Ectodermal cell (in vitro differentiated cells): ENCODE data around the gene SLC35F2.
"Not testable (repeated sequence)": the region's sequence is repeated elsewhere in the genome, so short reads cannot be mapped to it uniquely, and the experiment has no call there.

ENCODE experiments used
- H3K27ac ChIP-seq: 2 replicates; pipeline ENCODE4 v1.7.0; 2013; ENCODE audit warnings: mild to moderate bottlenecking, low read depth, low read length; ENCODE audit not compliant: insufficient read depth, poor library complexity, severe bottlenecking
- H3K27me3 ChIP-seq: 2 replicates; pipeline ENCODE4 v1.7.0; 2013; ENCODE audit warnings: mild to moderate bottlenecking, low read length; ENCODE audit not compliant: insufficient read depth, control insufficient read depth, poor library complexity, severe bottlenecking
- H3K36me3 ChIP-seq: one replicate; pipeline ENCODE4 v1.7.0; 2013; ENCODE audit warnings: low read length; ENCODE audit not compliant: control insufficient read depth, insufficient read depth
- H3K4me1 ChIP-seq: one replicate; pipeline ENCODE4 v1.7.0; 2013; ENCODE audit warnings: low read length; ENCODE audit not compliant: control insufficient read depth, insufficient read depth
- H3K4me3 ChIP-seq: 2 replicates; pipeline ENCODE4 v1.7.0; 2013; ENCODE audit warnings: low read depth, low read length, control low read depth; ENCODE audit not compliant: insufficient read depth
- H3K9me3 ChIP-seq: 2 replicates; pipeline ENCODE4 v1.7.0; 2013; ENCODE audit warnings: mild to moderate bottlenecking, low read length, moderate library complexity; ENCODE audit not compliant: control insufficient read depth
- WGBS, 2 experiments: methylation state at CpG; one replicate each; pipeline ENCODE4 v1.1.7; 2013; ENCODE audit warnings: missing lambda C conversion rate in 2 of 2; 5-methylcytosine and 5-hydroxymethylcytosine counted together

The SLC35F2 gene

GRCh38 chr11:107844041-107844440 is 14.5 kb downstream of the SLC35F2 start:
- WGBS, 2 experiments: 83 to 91% methylated on average over 7 of the region's 7 CpGs
- no peak overlapping the region for H3K4me3 ChIP-seq
- H3K36me3 ChIP-seq: no peaks in the 10 kb centered on the region
- H3K27me3 ChIP-seq: no peaks in the 10 kb centered on the region
- H3K27ac ChIP-seq: no peak overlapping the region
- H3K9me3 ChIP-seq: no peaks in the 10 kb centered on the region
- peaks cover 11% of the 10 kb centered on the region for H3K4me1 ChIP-seq

DNA sequence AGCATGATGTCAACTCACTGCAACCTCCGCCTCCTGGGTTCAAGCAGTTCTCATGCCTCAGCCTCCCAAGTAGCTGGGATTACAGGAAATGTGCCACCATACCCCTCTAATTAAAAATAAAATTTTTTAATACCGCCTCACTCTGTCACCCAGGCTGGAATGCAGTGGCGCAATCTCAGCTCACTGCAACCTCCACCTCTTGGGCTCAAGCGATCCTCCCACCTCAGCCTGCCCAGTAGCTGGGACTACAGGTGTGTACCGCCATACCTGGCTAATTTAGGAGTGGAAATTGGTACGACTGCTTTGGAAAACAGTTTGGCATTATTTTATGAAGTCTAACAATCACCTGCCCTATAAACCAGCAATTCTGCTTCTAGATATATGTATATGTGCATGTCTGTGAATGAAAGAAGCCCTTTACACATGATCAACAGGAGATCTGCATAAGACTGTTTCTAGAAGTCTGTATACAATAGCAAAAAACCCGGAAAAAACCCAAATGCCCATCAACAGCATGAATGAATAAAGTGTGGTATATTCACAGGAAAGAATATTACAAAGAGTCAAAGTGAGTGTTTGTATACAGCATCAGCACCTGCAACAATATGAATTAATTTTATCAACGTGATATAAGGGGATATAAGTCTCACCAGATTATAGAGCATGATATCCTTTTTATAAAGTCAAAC is 16.0 kb downstream of the SLC35F2 start:
- H3K36me3 ChIP-seq: no peaks in the 10 kb centered on the region
- H3K9me3 ChIP-seq: no peaks in the 10 kb centered on the region
- no peak overlapping the region for H3K27ac ChIP-seq
- H3K4me1 ChIP-seq: peaks cover 11% of the 10 kb centered on the region
- WGBS, 2 experiments: 91 to 92% methylated on average over 5 to 7 of the region's 8 CpGs
- no peaks in the 10 kb centered on the region for H3K27me3 ChIP-seq
- H3K4me3 ChIP-seq: no peak overlapping the region

- H3K4me3 ChIP-seq: no peak overlapping the region
- H3K36me3 ChIP-seq: no peaks in the 10 kb centered on the region
- no peaks in the 10 kb centered on the region for H3K27me3 ChIP-seq
- H3K27ac ChIP-seq: no peak overlapping the region
- H3K9me3 ChIP-seq: no peaks in the 10 kb centered on the region
- WGBS, 2 experiments: 93 to 94% methylated on average over 2 of the region's 2 CpGs
- H3K4me1 ChIP-seq: peaks cover 11% of the 10 kb centered on the region
Measured at GRCh38 chr11:107840129-107840484, 18.5 kb downstream of the SLC35F2 start.

DNA sequence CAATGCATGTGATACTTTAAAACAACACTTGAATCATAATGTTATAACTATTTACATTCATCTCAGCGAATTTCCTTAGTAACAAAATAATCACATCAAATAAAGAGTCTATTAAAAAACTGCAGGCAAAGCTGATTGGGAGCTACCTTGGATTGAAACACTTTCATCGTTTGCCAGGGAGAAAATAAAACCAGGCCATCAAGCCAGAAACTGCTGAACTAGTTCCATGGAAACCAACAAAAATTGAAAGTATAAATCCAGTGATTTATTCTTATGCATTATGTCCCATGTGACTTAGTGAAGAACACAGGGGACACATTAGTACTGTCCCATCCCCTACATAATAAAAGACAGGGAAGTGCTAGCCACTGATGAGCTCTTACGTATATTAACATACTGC is 21.7 kb downstream of the SLC35F2 start:
- Histone ChIP-seq H3K9me3 (no peaks in the 10 kb centered on the region), H3K4me3 (no peak overlapping the region), H3K4me1 (peaks cover 11% of the 10 kb centered on the region), H3K36me3 (no peaks in the 10 kb centered on the region), H3K27me3 (no peaks in the 10 kb centered on the region), H3K27ac (no peak overlapping the region)
- 91 to 96% methylated on average over 3 of the region's 3 CpGs for WGBS, 2 experiments

DNA sequence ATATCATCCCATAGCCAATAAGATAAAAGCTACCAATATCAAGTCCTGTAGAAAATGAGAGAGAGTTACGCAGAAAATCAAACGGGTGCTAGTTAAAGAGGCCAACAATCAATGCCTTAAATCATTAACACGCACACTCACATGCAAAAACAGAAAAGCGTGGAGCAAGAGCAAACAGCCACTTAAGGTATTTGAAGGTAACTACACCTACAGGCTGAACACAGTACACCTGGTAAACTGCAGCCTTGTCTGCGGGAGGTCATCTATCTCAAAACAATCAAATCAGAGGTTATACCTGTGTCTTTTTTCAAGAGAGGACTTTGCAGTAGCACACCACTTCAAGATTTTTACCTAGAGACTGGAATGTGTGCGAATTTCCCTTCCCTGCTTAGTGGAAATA is 23.6 kb downstream of the SLC35F2 start:
- Histone ChIP-seq H3K36me3 (no peaks in the 10 kb centered on the region), H3K9me3 (no peaks in the 10 kb centered on the region), H3K27me3 (no peaks in the 10 kb centered on the region), H3K4me1 (peaks cover 2% of the 10 kb centered on the region), H3K27ac (no peak overlapping the region), H3K4me3 (no peak overlapping the region)
- 78% methylated on average over 6 of the region's 6 CpGs for WGBS, 2 experiments

DNA sequence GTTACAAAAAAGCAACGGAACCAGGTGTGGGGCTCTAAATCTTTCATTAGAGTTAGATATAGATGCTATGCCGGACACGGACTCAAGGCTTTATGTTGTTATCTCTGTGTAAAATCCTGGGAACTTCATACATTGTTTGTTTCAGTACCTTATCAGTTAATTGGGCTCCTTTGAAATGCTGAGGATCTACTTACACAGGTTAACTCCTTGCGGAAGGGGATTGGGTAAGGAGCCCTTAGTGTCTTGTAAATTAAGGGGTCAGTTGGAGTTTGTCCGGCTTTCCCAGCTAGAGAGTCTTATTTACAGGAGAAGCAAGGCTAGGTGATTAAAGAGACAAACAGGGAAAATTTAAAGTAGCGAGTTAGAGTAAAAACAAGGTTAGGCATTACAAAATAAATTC is 24.7 kb downstream of the SLC35F2 start:
- 43 to 54% methylated on average over 6 of the region's 6 CpGs for WGBS, 2 experiments
- not testable (repeated sequence) for H3K4me1 ChIP-seq, H3K27me3 ChIP-seq, H3K4me3 ChIP-seq, H3K9me3 ChIP-seq, H3K36me3 ChIP-seq, H3K27ac ChIP-seq

GRCh38 chr11:107830915-107831540 is 27.6 kb downstream of the SLC35F2 start:
- Histone ChIP-seq H3K4me3 (no peak overlapping the region), H3K4me1 (no peaks in the 10 kb centered on the region), H3K9me3 (no peaks in the 10 kb centered on the region), H3K27me3 (no peaks in the 10 kb centered on the region), H3K27ac (no peak overlapping the region), H3K36me3 (no peaks in the 10 kb centered on the region)
- 95 to 96% methylated on average over 5 of the region's 5 CpGs for WGBS, 2 experiments

GRCh38 chr11:107827041-107827440 is 31.5 kb downstream of the SLC35F2 start:
- WGBS, 2 experiments: 92 to 97% methylated on average over 2 to 3 of the region's 3 CpGs

GRCh38 chr11:107825875-107826274 is 32.7 kb downstream of the SLC35F2 start:
- no peaks in the 10 kb centered on the region for H3K4me1 ChIP-seq
- H3K4me3 ChIP-seq: no peak overlapping the region
- no peaks in the 10 kb centered on the region for H3K27me3 ChIP-seq
- no peak overlapping the region for H3K27ac ChIP-seq
- no peaks in the 10 kb centered on the region for H3K9me3 ChIP-seq
- H3K36me3 ChIP-seq: no peaks in the 10 kb centered on the region
- WGBS, 2 experiments: 86 to 100% methylated on average over 2 of the region's 2 CpGs

More at GRCh38 chr11:107827041-107827440, 31.5 kb downstream of the SLC35F2 start:
- Histone ChIP-seq H3K36me3 (no peaks in the 10 kb centered on the region), H3K4me3 (no peak overlapping the region), H3K27me3 (no peaks in the 10 kb centered on the region), H3K27ac (no peak overlapping the region), H3K9me3 (no peaks in the 10 kb centered on the region), H3K4me1 (no peaks in the 10 kb centered on the region)

DNA sequence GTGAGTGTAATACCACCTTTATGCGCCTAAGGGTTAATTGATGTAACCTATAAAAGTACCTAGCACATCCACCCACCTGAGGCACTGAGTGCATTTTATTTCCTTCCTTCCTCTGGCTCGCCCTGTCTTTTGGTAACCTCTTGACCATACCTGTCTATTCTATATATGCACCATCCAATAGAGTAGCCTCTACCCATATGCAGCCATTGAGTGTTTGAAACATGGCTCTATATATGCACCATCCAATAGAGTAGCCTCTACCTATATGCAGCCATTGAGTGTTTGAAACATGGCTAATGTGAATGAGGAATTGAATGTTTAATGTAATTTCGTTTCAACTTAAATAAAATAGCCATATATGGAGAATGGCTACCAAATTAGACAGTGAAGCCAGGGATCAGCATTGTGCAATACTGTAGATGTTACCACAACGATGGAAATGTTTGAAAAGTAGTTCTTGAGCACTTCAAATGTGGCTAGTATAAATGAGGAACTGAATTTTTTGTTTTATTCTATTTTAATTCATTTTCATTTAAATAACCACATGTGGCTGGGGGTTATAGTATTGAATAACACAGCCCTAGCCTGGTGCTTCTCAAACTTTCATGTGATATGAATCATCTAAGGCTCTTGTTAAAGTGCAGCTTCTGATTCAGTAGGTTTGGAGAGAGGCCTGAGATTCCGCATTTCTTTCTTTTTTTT is 33.8 kb downstream of the SLC35F2 start:
- WGBS, 2 experiments: 88 to 94% methylated on average over 5 of the region's 5 CpGs
- H3K4me3 ChIP-seq: no peak overlapping the region

More for the DNA sequence above, 33.8 kb downstream of the SLC35F2 start:
- H3K36me3 ChIP-seq: no peaks in the 10 kb centered on the region
- no peaks in the 10 kb centered on the region for H3K4me1 ChIP-seq
- no peak overlapping the region for H3K27ac ChIP-seq
- H3K27me3 ChIP-seq: no peaks in the 10 kb centered on the region
- H3K9me3 ChIP-seq: no peaks in the 10 kb centered on the region
